ENCODE results near the gene CHST11. TPM values are rescaled to one million over a fixed set of nuclear protein-coding genes. Genes with fewer than 3 reads are reported as not detected.

Gene CHST11
- total and polyA plus RNA-seq, 9 donors: 4.0 to 39.9 (median 20.1) TPM

DNA sequence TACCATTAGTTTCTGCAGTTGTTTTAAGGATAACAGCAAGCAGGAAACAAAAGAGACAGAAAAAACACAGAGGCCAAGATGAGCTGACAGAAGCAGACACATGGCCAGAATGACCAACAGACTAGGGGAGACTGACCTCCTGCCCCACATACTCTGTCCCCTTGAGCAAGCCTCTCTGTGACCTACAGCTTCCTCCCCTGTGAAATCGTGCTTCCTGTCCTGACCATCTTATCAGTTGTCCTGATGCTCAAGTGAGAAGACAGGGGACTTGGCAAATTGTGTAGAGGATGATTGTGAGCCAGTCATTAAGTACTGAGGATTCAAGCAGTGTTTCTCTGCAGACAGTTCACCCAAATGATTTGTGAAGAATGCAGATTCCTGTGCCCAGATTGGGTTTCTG lies 272.3 kb downstream of the CHST11 start:
- no peak overlapping the region for H3K27ac ChIP-seq
- H3K27me3 ChIP-seq: no peaks in the 10 kb centered on the region
- no peaks in the 10 kb centered on the region for H3K9me3 ChIP-seq
- H3K36me3 ChIP-seq: no peaks in the 10 kb centered on the region
- TF ChIP-seq EP300 (IDR thresholded peaks at IDR 0.05) (no peak), POLR2A (IDR thresholded peaks at IDR 0.05) (no peak)
- TF ChIP-seq, protein P1, sequence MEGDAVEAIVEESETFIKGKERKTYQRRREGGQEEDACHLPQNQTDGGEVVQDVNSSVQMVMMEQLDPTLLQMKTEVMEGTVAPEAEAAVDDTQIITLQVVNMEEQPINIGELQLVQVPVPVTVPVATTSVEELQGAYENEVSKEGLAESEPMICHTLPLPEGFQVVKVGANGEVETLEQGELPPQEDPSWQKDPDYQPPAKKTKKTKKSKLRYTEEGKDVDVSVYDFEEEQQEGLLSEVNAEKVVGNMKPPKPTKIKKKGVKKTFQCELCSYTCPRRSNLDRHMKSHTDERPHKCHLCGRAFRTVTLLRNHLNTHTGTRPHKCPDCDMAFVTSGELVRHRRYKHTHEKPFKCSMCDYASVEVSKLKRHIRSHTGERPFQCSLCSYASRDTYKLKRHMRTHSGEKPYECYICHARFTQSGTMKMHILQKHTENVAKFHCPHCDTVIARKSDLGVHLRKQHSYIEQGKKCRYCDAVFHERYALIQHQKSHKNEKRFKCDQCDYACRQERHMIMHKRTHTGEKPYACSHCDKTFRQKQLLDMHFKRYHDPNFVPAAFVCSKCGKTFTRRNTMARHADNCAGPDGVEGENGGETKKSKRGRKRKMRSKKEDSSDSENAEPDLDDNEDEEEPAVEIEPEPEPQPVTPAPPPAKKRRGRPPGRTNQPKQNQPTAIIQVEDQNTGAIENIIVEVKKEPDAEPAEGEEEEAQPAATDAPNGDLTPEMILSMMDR (IDR thresholded peaks at IDR 0.05): no peak
- 29 to 40% (median 40%) methylated on average over 1 of the region's 1 CpG for WGBS, 3 donors
- no peak overlapping the region for H3K4me3 ChIP-seq
- no peak for DNase-seq
- intact Hi-C loops (cut with DNase I): no loop called here
- H3K4me1 ChIP-seq (ENCODE audit: insufficient read depth): no peaks in the 10 kb centered on the region

DNA sequence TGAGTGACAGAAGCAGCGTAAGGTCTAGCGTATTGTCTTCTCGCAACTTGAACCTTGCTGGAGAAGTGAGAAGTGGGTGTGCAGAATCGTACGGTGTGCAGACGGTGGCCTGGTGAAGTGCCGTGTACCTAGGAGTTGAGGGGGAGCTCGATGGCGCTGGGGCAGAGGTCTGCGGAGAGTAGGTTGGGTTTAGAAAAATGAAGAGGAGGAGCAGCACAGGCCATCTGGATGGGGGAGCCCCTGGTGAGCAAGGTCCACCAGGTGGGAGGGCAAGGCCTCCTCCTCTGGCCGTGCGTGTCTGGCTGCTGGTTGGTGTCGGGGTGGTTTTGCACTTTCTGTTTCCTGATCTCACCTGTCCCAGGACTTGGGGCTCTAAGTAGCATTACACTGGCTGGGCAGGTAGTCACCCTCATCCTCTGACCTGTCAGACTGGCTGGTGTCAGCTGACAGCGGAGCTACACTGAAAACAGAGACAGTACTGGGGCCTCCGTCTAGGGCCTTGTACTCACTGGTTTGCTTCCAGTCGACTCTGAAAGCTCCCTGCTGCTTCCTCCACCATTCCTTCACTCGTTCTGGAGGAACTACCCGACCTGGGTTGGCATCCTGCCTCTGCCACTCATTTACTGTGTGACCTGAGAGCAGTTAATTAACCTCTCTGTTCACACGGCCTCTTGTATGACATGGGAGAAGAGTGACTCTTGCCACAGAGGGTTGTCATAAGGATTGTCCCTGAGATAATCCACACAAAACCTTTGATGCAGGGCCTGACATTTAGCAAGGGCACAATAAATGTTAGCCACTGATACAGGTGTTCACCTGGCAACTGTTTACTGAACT lies 273.1 kb downstream of the CHST11 start:
- Histone ChIP-seq H3K4me1 (ENCODE audit: insufficient read depth) (no peaks in the 10 kb centered on the region), H3K4me3 (no peak overlapping the region), H3K27me3 (no peaks in the 10 kb centered on the region), H3K9me3 (no peaks in the 10 kb centered on the region), H3K36me3 (no peaks in the 10 kb centered on the region), H3K27ac (no peak overlapping the region)
- TF ChIP-seq, protein P1 (IDR thresholded peaks at IDR 0.05): no peak
- no peak for TF ChIP-seq POLR2A (IDR thresholded peaks at IDR 0.05)
- no peak for TF ChIP-seq EP300 (IDR thresholded peaks at IDR 0.05)
- no peak for DNase-seq
- intact Hi-C loops (cut with DNase I): no loop called here
- WGBS, 3 donors: 85 to 91% (median 85%) methylated on average over 19 of the region's 19 CpGs

DNA sequence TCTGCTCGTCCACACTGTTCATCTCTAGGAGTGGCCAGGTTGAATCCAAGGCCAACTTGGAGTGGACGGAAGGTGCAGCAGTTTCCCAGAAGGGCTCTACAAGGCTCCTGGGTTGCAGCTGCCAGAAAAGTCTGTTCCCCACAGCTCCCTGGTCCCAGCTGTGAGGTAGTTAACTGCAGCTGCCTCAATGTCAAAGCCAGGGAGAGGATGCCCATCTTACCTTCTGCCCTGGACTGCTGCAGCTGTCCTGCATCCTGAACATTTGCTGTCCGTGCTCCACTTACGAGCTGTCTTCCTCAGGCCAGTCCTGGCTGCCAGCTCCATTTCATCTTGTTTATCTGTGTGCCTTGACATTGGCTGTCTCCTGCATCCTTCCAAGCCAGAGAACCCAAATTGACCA lies 274.0 kb downstream of the CHST11 start:
- no peak overlapping the region for H3K4me3 ChIP-seq
- TF ChIP-seq POLR2A (IDR thresholded peaks at IDR 0.05) (no peak), EP300 (IDR thresholded peaks at IDR 0.05) (no peak)
- TF ChIP-seq, protein P1 (IDR thresholded peaks at IDR 0.05): no peak
- no peaks in the 10 kb centered on the region for H3K27me3 ChIP-seq
- WGBS, 3 donors: 43 to 62% (median 50%) methylated on average over 4 of the region's 4 CpGs
- no peak for DNase-seq
- H3K4me1 ChIP-seq (ENCODE audit: insufficient read depth): no peaks in the 10 kb centered on the region
- intact Hi-C loops (cut with DNase I): no loop called here
- H3K36me3 ChIP-seq: no peaks in the 10 kb centered on the region
- no peak overlapping the region for H3K27ac ChIP-seq
- no peaks in the 10 kb centered on the region for H3K9me3 ChIP-seq

DNA sequence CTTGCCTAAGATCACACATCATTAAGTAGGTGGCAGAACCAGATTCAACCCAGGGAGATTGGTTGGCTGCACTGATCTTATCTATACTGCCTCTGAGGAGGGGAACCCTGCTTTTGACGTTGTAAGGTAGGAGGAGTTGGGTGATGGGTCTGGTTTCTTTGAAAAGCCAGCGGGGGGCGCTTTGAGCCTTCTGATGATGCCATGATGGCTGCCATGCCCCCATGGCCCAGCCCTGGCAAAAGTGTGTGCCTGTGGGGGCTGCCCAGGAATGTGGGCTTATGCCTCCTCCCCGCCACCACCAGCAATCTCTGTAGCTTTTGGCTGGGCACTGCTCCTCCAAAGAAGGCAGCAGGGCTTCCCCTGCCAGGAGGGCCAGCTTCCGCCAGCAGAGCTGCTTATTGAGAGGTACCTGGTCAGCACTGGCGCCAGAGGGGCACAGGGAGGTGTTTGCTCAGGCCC lies 277.0 kb downstream of the CHST11 start:
- 76 to 80% (median 77%) methylated on average over 6 of the region's 6 CpGs for WGBS, 3 donors
- H3K4me1 ChIP-seq (ENCODE audit: insufficient read depth): peaks cover 3% of the 10 kb centered on the region
- no peak for DNase-seq
- H3K27me3 ChIP-seq: no peaks in the 10 kb centered on the region
- TF ChIP-seq, protein P1 (IDR thresholded peaks at IDR 0.05): no peak
- TF ChIP-seq POLR2A (IDR thresholded peaks at IDR 0.05) (no peak), EP300 (IDR thresholded peaks at IDR 0.05) (no peak)
- intact Hi-C loops (cut with DNase I): no loop called here
- no peak overlapping the region for H3K27ac ChIP-seq
- no peak overlapping the region for H3K4me3 ChIP-seq
- H3K36me3 ChIP-seq: no peaks in the 10 kb centered on the region
- H3K9me3 ChIP-seq: no peaks in the 10 kb centered on the region

Measured in ovary (tissue), 9 donors.